Activated naive CD4-positive, alpha-beta T cell treated with anti-CD3 and anti-CD28 coated beads, Interleukin-2, amount 50 U/mL, for 24 hours (primary cell): ENCODE results near the gene CEP68.
"Not testable (repeated sequence)": the region's sequence is repeated elsewhere in the genome, so short reads cannot be mapped to it uniquely, and the experiment has no call there.

Source experiments
- H3K27ac Mint-ChIP-seq: one replicate; pipeline ENCODE4 v1.8.0; 2021; ENCODE audit warnings: mild to moderate bottlenecking, mixed read lengths
- H3K27me3 Mint-ChIP-seq: one replicate; pipeline ENCODE4 v1.8.0; 2021; ENCODE audit warnings: mixed read lengths
- H3K36me3 Mint-ChIP-seq: one replicate; pipeline ENCODE4 v1.8.0; 2021; ENCODE audit warnings: mixed read lengths
- H3K4me1 Mint-ChIP-seq: one replicate; pipeline ENCODE4 v1.8.0; 2021; ENCODE audit warnings: mixed read lengths
- H3K4me3 Mint-ChIP-seq: one replicate; pipeline ENCODE4 v1.8.0; 2021; ENCODE audit warnings: mild to moderate bottlenecking, mixed read lengths
- H3K9me3 Mint-ChIP-seq: one replicate; pipeline ENCODE4 v1.8.0; 2021; ENCODE audit warnings: mixed read lengths

The CEP68 gene

DNA sequence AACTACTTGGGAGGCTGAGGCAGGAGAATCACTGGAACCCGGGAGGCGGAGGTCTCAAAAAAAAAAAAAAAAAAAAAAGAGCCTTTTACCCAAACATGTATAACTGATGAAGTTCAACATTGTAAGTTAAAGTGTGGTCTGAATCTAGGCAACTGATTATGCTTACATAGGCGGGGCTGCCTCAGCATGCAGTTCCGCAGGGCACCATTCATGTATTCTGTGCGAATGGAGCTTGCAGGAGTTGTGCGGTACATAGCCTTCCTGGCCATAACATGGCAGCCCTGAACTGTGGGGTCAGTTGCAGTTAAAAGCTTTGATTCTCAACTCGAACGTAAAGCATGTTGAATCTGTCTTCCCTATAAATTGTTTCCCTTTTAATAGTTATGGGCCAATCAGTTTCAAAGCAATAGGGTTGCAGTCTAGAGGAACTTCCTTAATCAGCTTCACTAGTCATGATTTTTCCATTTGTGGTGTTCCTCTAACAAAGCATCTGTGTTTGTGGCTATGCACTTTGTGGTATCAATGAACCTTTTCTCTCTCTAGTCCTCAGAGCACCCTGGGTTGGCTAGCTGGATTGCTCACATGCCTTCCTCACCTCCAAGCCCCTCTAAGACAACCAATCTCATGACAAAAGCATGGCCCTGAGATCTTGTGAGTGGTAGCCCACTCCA is 30.6 kb upstream of the CEP68 start:
- Mint-ChIP-seq H3K27me3 (no peaks in the 10 kb centered on the region), H3K36me3 (peaks cover 3% of the 10 kb centered on the region), H3K9me3 (no peaks in the 10 kb centered on the region)

DNA sequence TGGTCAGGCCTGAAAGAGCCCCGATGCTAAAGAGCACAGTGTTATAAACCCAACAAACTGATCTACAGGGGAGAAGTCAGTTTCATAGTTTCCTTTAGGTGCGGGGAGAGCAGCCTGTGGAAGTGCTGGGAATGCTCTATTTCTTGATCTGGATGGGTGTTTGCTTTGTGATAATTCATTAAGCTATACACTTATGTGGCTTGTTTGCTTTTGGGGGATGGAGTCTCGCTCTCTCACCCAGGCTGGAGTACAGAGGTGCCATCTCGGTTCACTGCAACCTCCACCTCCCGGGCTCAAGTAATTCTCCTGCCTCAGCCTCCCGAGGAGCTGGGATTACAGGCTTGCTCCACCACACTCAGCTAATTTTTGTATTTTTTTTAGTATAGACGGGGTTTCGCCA is 30.1 kb upstream of the CEP68 start:
- Mint-ChIP-seq H3K4me1 (peaks cover 8% of the 10 kb centered on the region), H3K9me3 (no peaks in the 10 kb centered on the region), H3K4me3 (no peak overlapping the region), H3K36me3 (peaks cover 3% of the 10 kb centered on the region), H3K27ac (no peak overlapping the region), H3K27me3 (no peaks in the 10 kb centered on the region)

More for the DNA sequence above, 30.6 kb upstream of the CEP68 start:
- Mint-ChIP-seq H3K4me1 (peaks cover 2% of the 10 kb centered on the region), H3K27ac (no peak overlapping the region), H3K4me3 (no peak overlapping the region)

DNA sequence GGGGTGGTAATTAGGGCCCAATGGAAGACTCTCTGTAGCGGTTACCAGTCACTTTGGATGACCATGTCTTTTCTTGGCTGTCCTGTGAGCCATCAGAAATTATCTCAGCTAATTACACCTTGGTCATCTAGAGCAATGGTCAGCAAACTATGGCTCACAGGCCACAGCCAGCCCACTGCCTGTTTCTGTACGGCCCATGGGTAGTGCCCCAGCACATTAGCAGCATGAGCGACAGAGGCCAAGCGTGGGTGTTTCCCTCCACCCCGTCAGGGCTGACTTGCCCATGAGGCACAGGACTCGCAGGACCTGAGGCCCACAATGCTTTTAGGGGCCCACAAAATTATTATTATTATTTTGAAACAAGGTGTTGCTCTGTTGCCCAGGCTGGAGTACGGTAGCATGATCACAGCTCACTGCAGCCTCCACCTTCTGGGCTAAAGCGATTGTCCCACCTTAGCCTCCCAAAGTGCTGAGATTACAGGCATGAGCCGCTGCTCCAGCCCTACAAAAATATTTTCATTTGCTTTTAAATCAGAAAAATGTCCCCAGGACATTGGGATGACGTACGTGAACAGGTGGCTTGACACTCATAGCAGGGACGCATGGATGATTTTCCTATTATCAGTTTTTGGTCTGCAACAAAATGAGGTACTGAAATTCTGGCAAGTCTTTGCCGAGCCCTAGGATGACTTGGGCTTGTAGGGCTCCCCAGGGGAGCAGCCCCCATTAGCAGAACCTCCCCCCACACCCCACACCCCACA is 29.3 kb upstream of the CEP68 start:
- no peak overlapping the region for H3K27ac Mint-ChIP-seq
- H3K4me1 Mint-ChIP-seq: peaks cover 15% of the 10 kb centered on the region
- H3K36me3 Mint-ChIP-seq: peaks cover 3% of the 10 kb centered on the region
- H3K9me3 Mint-ChIP-seq: no peaks in the 10 kb centered on the region
- no peaks in the 10 kb centered on the region for H3K27me3 Mint-ChIP-seq
- no peak overlapping the region for H3K4me3 Mint-ChIP-seq

DNA sequence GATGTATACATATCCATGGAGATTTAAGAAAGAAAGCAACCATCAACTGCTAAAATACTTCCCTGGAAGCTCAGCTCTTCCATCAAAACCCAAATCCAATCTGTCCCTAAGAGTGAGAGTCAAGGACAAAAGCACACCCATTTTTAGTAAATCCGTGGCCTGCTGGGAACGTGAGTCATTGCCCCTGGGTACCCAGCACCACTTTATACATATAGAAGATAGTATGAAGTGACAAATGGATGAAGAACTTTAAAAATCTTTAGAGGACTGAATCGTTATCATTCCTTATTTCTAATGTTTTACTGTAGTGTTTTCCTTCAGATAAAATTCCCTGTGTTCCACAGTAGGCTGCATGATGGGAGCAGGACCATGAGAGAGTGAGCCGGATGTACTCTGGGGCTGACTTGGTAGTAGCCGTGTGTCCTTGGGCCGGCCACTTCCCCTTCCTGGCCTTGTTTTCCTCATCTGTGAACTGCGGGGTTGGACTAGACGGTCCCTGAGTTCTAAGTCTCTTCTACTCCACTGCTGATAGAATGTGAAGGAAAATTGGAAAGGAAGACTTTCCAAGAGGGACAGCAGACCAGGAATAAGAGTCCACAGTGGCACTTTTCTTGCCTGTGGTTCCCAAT is 28.5 kb upstream of the CEP68 start:
- Mint-ChIP-seq H3K9me3 (no peaks in the 10 kb centered on the region), H3K27me3 (no peaks in the 10 kb centered on the region), H3K4me3 (no peak overlapping the region), H3K36me3 (peaks cover 3% of the 10 kb centered on the region), H3K4me1 (peaks cover 24% of the 10 kb centered on the region), H3K27ac (no peak overlapping the region)

DNA sequence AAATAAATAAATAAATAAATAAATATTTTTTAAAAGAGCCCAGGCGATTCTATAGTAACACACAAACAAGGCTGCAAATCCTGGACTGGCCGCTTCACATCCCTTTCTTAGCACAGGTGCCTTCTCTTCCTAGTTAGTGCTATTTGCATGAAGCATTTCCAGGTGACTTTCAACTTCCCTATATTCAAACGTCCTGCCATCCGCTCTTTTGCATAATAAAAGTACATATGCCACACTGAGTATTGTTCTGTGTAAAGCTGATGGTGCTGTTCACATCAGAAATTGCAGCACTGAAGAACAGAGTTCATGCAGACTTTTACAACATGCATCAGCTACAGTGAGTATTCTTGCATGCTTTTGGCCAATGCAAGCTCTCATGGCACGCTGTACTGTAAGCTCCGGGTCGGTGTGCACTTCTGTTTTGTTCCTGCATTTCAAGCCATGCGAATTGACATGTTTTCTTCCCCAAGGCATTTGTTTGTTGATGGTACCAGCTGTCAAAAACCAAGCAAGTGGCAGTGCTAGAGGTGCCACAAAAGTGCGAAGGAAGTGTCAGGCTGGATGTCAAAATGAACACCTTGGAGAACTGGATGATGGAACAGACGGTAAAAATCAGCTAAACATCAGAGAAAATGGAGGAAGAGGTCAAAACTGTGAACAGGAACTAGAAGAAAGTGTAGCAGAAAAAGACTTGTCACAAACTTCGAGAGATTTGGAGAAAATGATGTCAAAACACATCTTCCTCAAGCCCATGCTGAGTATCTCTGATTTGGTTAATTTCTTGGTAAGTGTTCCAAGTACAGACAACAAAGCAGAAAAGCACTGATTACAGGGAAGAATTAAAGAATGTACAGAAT is 25.5 kb upstream of the CEP68 start:
- Mint-ChIP-seq H3K4me1 (peaks cover 24% of the 10 kb centered on the region), H3K27me3 (no peaks in the 10 kb centered on the region), H3K4me3 (peak overlapping the region; percentile 60), H3K9me3 (no peaks in the 10 kb centered on the region), H3K36me3 (peaks cover 3% of the 10 kb centered on the region), H3K27ac (peak overlapping the region; percentile 41)

DNA sequence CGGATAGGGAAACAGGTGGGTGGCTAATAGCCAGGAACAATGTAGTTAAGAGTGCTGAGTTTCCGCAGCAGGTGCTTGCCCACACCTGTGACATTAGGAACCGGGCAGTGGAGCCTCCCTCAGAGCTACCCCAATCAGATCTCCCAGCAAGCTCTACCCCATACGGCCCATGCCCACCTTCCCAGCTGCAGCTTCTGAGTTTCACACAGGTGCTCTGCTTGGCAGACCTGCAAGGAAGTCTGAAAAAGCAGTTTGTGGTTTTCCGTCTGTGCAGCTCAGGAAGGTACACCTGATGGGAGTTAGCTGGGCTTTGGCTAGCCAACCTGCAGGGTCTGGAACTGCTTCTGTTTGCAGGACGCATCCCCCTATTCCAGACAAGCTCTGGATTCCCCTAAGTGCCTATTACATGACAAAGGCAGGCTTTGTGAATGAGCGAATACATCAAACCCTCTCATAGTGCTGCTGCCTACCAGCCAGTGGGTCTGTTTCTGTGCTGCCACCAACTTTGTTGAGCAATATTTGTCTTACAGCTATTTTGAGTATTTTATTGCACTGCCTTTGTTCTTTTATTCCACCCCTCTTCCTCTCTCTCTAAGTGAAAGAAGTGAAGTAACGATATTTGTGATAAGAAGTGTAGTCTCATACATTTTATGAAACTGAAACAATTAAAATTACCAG is 24.7 kb upstream of the CEP68 start:
- Mint-ChIP-seq H3K9me3 (no peaks in the 10 kb centered on the region), H3K27me3 (no peaks in the 10 kb centered on the region), H3K4me1 (peaks cover 24% of the 10 kb centered on the region), H3K27ac (peak overlapping the region; percentile 36), H3K4me3 (peak overlapping the region; percentile 60), H3K36me3 (peaks cover 3% of the 10 kb centered on the region)

DNA sequence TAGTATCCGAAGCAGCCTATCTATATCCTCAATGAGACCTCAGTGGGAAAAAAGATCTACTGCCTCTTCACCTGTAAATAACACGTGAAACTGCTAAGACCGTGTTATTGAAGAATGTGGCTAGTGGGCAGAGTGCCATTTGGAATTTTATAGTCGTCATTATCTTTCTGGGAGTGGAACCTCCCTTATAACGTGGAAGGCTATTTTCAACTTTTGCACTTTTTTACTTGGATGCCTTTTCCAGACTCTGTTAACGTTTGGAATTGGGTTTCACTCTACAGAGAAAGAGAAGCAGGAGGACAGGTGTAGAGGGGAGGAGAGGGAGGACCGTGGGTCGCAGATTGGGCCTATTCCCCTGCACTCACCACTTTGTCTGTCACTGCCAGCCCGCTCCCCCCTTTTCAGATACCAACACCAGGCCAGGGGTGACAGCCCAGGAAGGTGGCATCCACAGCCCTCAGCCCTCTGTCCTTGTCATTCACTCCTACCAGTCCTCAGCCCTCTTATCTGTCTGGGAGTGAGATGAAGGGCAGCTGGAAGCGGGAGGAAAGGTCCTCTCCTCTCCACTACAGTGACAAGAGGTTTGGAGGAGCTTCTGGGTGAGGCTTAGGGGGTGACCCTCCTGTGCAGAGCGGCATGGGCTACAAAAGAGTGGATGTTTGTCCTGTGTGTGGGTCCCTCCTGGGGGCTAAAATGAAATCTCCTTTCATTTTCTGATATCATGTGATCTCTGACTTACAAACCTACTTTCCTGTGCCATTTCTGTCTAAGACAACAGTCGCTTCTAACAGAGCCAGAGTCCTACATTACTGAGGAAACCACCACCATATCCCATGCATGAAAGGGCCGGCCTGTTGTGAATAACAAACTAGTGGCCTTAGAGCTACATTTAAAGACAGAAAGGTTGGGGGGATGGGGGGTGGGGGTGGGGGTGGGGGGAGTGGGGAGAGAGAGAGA is 23.9 kb upstream of the CEP68 start:
- peak overlapping the region; percentile 60 for H3K4me3 Mint-ChIP-seq
- no peaks in the 10 kb centered on the region for H3K27me3 Mint-ChIP-seq
- peaks cover 3% of the 10 kb centered on the region for H3K36me3 Mint-ChIP-seq
- peak overlapping the region; percentile 62 for H3K27ac Mint-ChIP-seq
- H3K9me3 Mint-ChIP-seq: no peaks in the 10 kb centered on the region
- H3K4me1 Mint-ChIP-seq: peaks cover 24% of the 10 kb centered on the region

DNA sequence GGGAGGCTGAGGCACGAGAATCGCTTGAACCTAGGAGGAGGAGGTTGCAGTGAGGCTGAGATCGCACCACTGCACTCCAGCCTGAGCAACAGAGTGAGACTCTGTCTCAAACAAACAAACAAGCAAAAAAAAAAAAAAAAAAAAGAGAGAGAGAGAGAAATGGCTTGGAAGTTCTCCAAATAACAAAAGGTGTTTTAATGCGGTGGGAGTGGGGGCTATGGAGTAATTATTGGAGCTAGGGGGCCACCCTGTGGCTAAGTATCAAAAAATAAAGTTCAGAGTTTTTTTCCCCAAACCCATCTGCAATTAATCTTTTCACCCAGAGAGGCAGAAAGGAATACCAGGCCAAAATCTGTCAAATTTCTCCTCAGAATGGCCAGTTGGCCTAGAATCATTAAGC is 23.0 kb upstream of the CEP68 start:
- peaks cover 24% of the 10 kb centered on the region for H3K4me1 Mint-ChIP-seq
- H3K9me3 Mint-ChIP-seq: no peaks in the 10 kb centered on the region
- no peaks in the 10 kb centered on the region for H3K27me3 Mint-ChIP-seq
- H3K27ac Mint-ChIP-seq: no peak overlapping the region
- H3K36me3 Mint-ChIP-seq: no peaks in the 10 kb centered on the region
- no peak overlapping the region for H3K4me3 Mint-ChIP-seq

DNA sequence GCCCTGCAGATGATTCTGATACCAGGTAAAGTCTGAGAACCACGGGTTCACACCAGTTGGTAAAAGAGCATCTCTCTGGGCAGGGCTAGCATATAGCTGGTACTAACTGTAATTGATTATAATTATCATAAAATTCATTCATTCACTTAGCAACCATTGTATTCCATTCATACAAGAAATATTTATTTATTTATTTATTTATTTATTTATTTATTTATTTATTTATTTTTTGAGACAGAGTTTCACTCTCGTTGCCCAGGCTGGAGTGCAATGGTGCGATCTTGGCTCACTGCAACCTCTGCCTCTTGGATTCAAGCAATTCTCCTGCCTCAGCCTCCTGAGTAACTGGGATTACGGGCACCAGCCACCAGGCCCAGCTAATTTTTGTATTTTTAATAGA is 22.5 kb upstream of the CEP68 start:
- H3K4me3 Mint-ChIP-seq, H3K27ac Mint-ChIP-seq, H3K27me3 Mint-ChIP-seq, H3K36me3 Mint-ChIP-seq, H3K9me3 Mint-ChIP-seq: not testable (repeated sequence)
- peaks cover 24% of the 10 kb centered on the region for H3K4me1 Mint-ChIP-seq

DNA sequence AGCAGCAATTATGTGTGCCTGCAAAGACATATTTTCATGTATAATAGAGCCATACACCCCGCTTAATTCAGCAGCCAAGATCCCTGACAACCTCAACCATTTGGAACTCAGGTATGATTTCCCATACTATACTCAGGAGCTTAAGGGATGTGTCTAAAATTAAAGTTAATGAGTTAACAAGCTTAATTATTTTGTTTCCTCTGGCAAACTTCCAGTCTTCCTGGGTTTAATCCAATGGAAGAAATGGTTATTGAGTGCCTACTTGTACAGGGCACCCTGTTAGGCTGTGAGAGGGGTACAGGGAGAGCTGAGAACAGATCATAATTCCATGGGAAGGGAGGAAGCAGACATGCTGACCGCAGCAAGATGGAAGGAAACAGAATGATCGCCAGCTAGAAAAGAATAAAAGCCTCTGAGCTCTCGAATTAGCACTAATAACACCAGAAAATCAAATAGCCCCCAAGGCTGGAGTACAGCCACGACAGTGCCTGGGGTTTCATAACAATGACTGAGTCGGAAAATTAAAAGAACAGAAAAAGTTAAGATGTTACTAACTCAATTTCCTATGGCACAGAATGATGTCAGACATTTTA is 20.8 kb upstream of the CEP68 start:
- H3K36me3 Mint-ChIP-seq: no peaks in the 10 kb centered on the region
- no peaks in the 10 kb centered on the region for H3K27me3 Mint-ChIP-seq
- no peak overlapping the region for H3K27ac Mint-ChIP-seq
- H3K9me3 Mint-ChIP-seq: no peaks in the 10 kb centered on the region
- H3K4me3 Mint-ChIP-seq: no peak overlapping the region
- peaks cover 28% of the 10 kb centered on the region for H3K4me1 Mint-ChIP-seq

DNA sequence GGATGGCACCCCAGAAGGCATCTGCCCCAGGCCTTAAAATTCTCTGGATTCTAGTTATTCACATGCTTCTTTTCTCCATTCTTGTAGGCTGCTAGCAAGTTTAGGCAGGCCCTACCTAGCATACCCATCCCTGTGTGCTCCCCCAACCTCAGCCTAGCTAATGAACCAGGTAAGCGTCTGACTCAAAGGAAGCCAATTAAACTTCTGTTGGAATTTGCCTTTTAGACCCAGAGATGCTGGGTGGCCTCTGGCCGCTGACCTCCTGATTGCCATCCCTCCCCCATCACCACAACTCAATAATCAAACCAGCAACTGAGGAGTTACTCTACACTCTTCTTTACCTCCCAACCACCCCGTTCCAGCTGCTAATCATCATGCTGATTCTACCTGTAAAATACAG is 19.0 kb upstream of the CEP68 start:
- Mint-ChIP-seq H3K27me3 (no peaks in the 10 kb centered on the region), H3K4me3 (no peak overlapping the region), H3K36me3 (no peaks in the 10 kb centered on the region), H3K27ac (no peak overlapping the region), H3K9me3 (no peaks in the 10 kb centered on the region), H3K4me1 (peaks cover 15% of the 10 kb centered on the region)

DNA sequence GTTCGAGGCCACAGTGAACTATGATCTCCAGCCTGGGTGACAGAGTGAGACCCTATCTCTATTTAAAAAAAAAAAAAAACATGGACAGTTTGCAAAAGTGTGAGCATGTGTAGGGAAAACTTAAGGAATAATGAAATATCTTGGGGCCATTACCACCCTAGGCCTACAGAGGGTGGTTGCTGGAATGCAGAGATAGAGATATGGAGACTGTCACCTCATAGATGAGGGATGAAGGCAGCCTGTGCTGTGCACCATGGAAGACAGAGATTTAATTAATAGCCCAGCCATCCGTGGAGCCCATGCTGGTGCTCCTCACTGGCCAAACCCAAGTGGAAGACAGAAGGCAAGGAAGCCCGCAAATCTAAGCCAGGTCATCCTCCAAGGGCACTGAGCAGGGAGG is 16.6 kb upstream of the CEP68 start:
- H3K4me1 Mint-ChIP-seq: peaks cover 9% of the 10 kb centered on the region
- H3K27me3 Mint-ChIP-seq: no peaks in the 10 kb centered on the region
- H3K4me3 Mint-ChIP-seq: no peak overlapping the region
- no peak overlapping the region for H3K27ac Mint-ChIP-seq
- no peaks in the 10 kb centered on the region for H3K9me3 Mint-ChIP-seq
- H3K36me3 Mint-ChIP-seq: peaks cover 9% of the 10 kb centered on the region

DNA sequence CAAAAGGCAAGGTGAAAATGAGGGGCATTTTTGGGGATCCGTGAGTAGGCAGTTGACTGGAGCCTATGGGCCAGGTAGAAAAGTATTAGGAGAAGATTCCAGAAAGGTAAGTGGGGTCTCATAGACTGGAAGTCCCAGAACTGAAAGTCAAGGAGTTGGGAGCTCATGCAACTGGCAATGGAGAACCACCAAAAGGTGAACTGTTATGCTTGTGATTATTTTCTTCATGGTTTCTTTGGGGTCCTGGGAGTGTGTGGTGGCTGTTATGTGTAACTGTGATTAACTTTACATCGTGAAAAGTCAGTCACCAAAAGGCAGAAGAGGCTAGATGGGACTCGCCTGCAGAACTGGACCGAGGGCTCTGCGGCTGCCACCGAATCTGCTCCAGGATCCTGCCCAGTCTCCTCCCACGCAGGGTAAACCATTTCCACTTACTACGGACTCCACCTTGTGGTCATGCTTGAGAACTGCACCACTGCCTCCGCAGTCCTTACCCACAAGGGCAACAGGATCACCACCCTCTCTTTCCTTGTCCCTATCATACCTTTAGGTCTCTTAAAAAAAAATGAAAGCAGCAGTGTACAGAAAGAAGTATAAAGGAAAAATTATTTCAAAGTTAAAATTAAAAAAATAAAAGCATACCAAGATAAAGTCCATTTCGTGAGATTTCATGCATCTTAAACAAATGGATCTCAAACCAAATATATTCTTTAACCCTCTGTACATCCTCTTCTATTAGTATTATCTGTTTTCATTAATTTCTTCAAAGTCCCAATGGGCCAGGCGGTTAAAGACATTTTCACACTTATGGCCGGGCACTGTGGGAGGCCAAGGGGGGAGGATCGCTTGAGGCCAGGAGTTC is 15.6 kb upstream of the CEP68 start:
- Mint-ChIP-seq H3K27me3 (no peaks in the 10 kb centered on the region), H3K4me3 (peak overlapping the region; percentile 8), H3K4me1 (peaks cover 9% of the 10 kb centered on the region), H3K36me3 (peaks cover 17% of the 10 kb centered on the region), H3K9me3 (peaks cover 4% of the 10 kb centered on the region), H3K27ac (no peak overlapping the region)
